A549 (cell line): ENCODE measurements around the gene USP49. TPM values are rescaled to one million over a fixed set of nuclear protein-coding genes. Genes with fewer than 3 reads are reported as not detected.
A peak's percentile ranks its signal among the peaks of the same experiment; 100 is the strongest.

Experiments
- ATAC-seq, 2 experiments: fragments of 200-7000 bp in 1 of 2; fragments of >200 bp in 1 of 2; cut with Nextera tagmentation in 1 of 2; cut with Tn5 transposase in 1 of 2; 3 replicates each; pipeline versions ENCODE4 v1.8.0 to v1.9.1; 2018 to 2020; ENCODE audit warnings: mild to moderate bottlenecking in 1 of 2, moderate library complexity in 1 of 2
- CTCF ChIA-PET: fragments of 300-600 bp; sonication (Branson Sonifier 250); formaldehyde crosslinking; extraction: SDS; loops from one replicate; lab custom pipeline; 2021; ENCODE audit warnings: antibody characterized with exemption, inconsistent platforms; lab: Yijun Ruan, JAX
- POLR2A ChIA-PET: fragments of 350-600 bp; formaldehyde crosslinking; extraction: SDS; loops from one replicate; lab custom pipeline; 2021; ENCODE audit warnings: antibody characterized with exemption, inconsistent platforms; lab: Yijun Ruan, JAX
- DNase-seq, 2 experiments: peaks; one replicate each; pipeline versions ENCODE4 v3.0.0 to v3.0.0-alpha.2; 2011 to 2016; ENCODE audit warnings: low read depth in 1 of 2, low spot score in 1 of 2
- FAIRE-seq: peaks from 2 replicates; lab custom pipeline; 2011; peaks lifted over from hg19 to GRCh38; lab: Jason Lieb, UNC
- H3K27ac ChIP-seq, 2 experiments: fragments of >200 bp; sonication (Bioruptor Twin); formaldehyde crosslinking; 3 replicates each; pipeline ENCODE4 v1.5.1; 2016 to 2017
- H3K4me1 ChIP-seq: fragments of >200 bp; sonication (Bioruptor Twin); formaldehyde crosslinking; 3 replicates; pipeline ENCODE4 v1.6.1; 2016
- H3K4me2 ChIP-seq: fragments of >200 bp; sonication (Bioruptor Twin); formaldehyde crosslinking; 3 replicates; pipeline ENCODE4 v1.6.1; 2016
- H3K4me3 ChIP-seq: fragments of >200 bp; sonication (Bioruptor Twin); formaldehyde crosslinking; 3 replicates; pipeline ENCODE4 v1.5.1; 2016
- H3K9me3 ChIP-seq: fragments of >200 bp; sonication (Bioruptor Twin); formaldehyde crosslinking; 3 replicates; pipeline ENCODE4 v1.6.1; 2016
- CEBPB ChIP-seq, 2 experiments: fragments of >200 bp in 1 of 2; sonication (Bioruptor Twin) in 1 of 2; formaldehyde crosslinking in 1 of 2; IDR thresholded peaks; 2 replicates each; pipeline ENCODE4 v1.6.1; 2012 to 2016
- CHD2 ChIP-seq: fragments of 150-350 bp; IDR thresholded peaks from 2 replicates; pipeline ENCODE4 v1.6.1; 2014; ENCODE audit warnings: low read length; ENCODE audit not compliant: partially characterized antibody
- GATA3 ChIP-seq: IDR thresholded peaks from 2 replicates; pipeline ENCODE4 v1.6.1; 2012; ENCODE audit warnings: borderline replicate concordance
- HDAC2 ChIP-seq: fragments of 200-600 bp; sonication (generic); IDR thresholded peaks from 2 replicates; pipeline ENCODE4 v1.6.1; 2016
- HMGXB4 ChIP-seq: fragments of 250-450 bp; sonication (Bioruptor Pico); IDR thresholded peaks from 2 replicates; pipeline ENCODE4 v1.5.0; 2021; ENCODE audit warnings: mild to moderate bottlenecking, moderate library complexity, borderline replicate concordance
- HOXB5 ChIP-seq: fragments of 250-450 bp; sonication (Bioruptor Pico); IDR thresholded peaks from 2 replicates; pipeline ENCODE4 v1.5.0; 2020; ENCODE audit warnings: mild to moderate bottlenecking, moderate library complexity
- JUN ChIP-seq, 2 experiments: fragments of >200 bp; sonication (Bioruptor Twin); formaldehyde crosslinking; IDR thresholded peaks; 2 replicates in 1 of 2; 3 replicates in 1 of 2; pipeline ENCODE4 v1.6.1; 2016 to 2017
- KDM1A ChIP-seq: fragments of 200-600 bp; sonication (generic); IDR thresholded peaks from 2 replicates; pipeline ENCODE4 v1.6.1; 2016; ENCODE audit warnings: low read depth, mild to moderate bottlenecking
- NR3C1 ChIP-seq: fragments of >200 bp; sonication (Bioruptor Twin); formaldehyde crosslinking; IDR thresholded peaks from 3 replicates; pipeline ENCODE4 v1.6.1; 2017
- PHF8 ChIP-seq: fragments of 200-600 bp; sonication (generic); IDR thresholded peaks from 2 replicates; pipeline ENCODE4 v1.6.1; 2016; ENCODE audit warnings: low read depth, mild to moderate bottlenecking, antibody characterized with exemption, moderate library complexity, borderline replicate concordance
- RARB ChIP-seq: fragments of 250-450 bp; sonication (Bioruptor Pico); IDR thresholded peaks from 2 replicates; pipeline ENCODE4 v1.8.0; 2021; ENCODE audit warnings: mild to moderate bottlenecking, moderate library complexity
- RCOR1 ChIP-seq: fragments of 150-350 bp; IDR thresholded peaks from 2 replicates; pipeline ENCODE4 v1.6.1; 2014; ENCODE audit warnings: antibody characterized with exemption, low read length, low read depth
- TFCP2L1 ChIP-seq: fragments of 250-450 bp; sonication (Bioruptor Pico); IDR thresholded peaks from 2 replicates; pipeline ENCODE4 v1.5.0; 2021; ENCODE audit warnings: mild to moderate bottlenecking
- TP53 ChIP-seq: fragments of 250-450 bp; sonication (Bioruptor Pico); IDR thresholded peaks from 2 replicates; pipeline ENCODE4 v1.5.0; 2021; ENCODE audit warnings: mild to moderate bottlenecking, moderate library complexity
- USF2 ChIP-seq: fragments of 450-650 bp; IDR thresholded peaks from 2 replicates; pipeline ENCODE4 v1.6.1; 2014; ENCODE audit warnings: antibody characterized with exemption
- ZFP36 ChIP-seq: fragments of 450-650 bp; IDR thresholded peaks from 2 replicates; pipeline ENCODE4 v1.6.1; 2014; ENCODE audit warnings: borderline replicate concordance; ENCODE audit not compliant: partially characterized antibody
- ZNF302 ChIP-seq: fragments of 250-450 bp; sonication (Bioruptor Pico); IDR thresholded peaks from 2 replicates; pipeline ENCODE4 v1.9.0; 2021; ENCODE audit warnings: inconsistent platforms, mild to moderate bottlenecking, moderate library complexity
- WGBS: methylation state at CpG from one replicate; pipeline ENCODE4 v1.1.6; 2017; ENCODE audit errors: missing lambda C conversion rate; 5-methylcytosine and 5-hydroxymethylcytosine counted together
- polyA plus RNA-seq, 4 experiments: library from polyadenylated mRNA; depleted of rRNA in 3 of 4; stranded (reverse); fragments of >200 nt; fragmentation: RNase III in 1 of 4; extraction: RNeasy Plus Mini Kit Qiagen cat#74134 plus additional on column Dnase treatment in 1 of 4; gene quantifications; 2 replicates in 3 of 4; 3 replicates in 1 of 4; pipeline ENCODE4 v1.2.3, GENCODE V29; 2011 to 2017
- small RNA-seq, 6 experiments: library from RNA; depleted of rRNA; stranded (forward); fragments of <200 nt; gene quantifications; one replicate each; pipeline ENCODE3, GENCODE V24; 2012

The USP49 gene
- polyA plus RNA-seq, 2 of the 4 experiments (the other 2 are of a cell fraction) = 2.9 to 4.3 TPM

- H3K4me3 ChIP-seq = no peak overlapping the region
- FAIRE-seq = no peak
- 74% methylated on average over 20 of the region's 20 CpGs for WGBS
- H3K9me3 ChIP-seq = no peaks in the 10 kb centered on the region
- TF ChIP-seq TP53 (no peak), JUN (IDR thresholded peaks at IDR 0.05) (no peak), CHD2 (no peak), GATA3 (no peak), HDAC2 (no peak), TFCP2L1 (CRISPR knock-in tag) (no peak), RCOR1 (no peak), ZNF302 (CRISPR knock-in tag) (no peak), PHF8 (no peak), HOXB5 (CRISPR knock-in tag) (no peak), USF2 (no peak), HMGXB4 (CRISPR knock-in tag) (no peak), CEBPB (IDR thresholded peaks at IDR 0.05) (no peak), ZFP36 (no peak)
- TF ChIP-seq, all 56 proteins: peak for 0
- H3K4me2 ChIP-seq = peak overlapping the region; percentile 42
- CTCF ChIA-PET = interaction anchor here (1.3 to 1.6 kb wide), 4 partner anchors 36 to 58 kb away, joined by 3 to 11 read pairs (median 4); partner anchors contain the start of gene TOMM6
- peak in 1 of 2 experiments; percentile 42; a peak in 3 of 6 replicates for ATAC-seq
- peaks cover 19% of the 10 kb centered on the region for H3K4me1 ChIP-seq
- POLR2A ChIA-PET = no interaction called here
- H3K27ac ChIP-seq = 0 out of 6 replicates have a peak overlapping the region, but pooled peaks of 1 of the 2 experiments have one; percentile 30
- peak in 1 of 2 experiments; percentile 35 for DNase-seq
Observed at GRCh38 chr6:41741625-41742490, 153.3 kb downstream of the USP49 start.

- Histone ChIP-seq H3K4me2 (no peak overlapping the region), H3K27ac (peak overlapping the region; percentile 27 to 37; a peak in 3 of 6 replicates), H3K4me3 (no peak overlapping the region), H3K9me3 (no peaks in the 10 kb centered on the region), H3K4me1 (peaks cover 30% of the 10 kb centered on the region)
- FAIRE-seq (no peak), DNase-seq (no peak), ATAC-seq (no peak)
- CTCF ChIA-PET = interaction anchor here (0.7 to 1.6 kb wide), 5 partner anchors 16 to 57 kb away, joined by 3 to 11 read pairs (median 4); no protein-coding TSS in a partner anchor
- WGBS = 86% methylated on average over 11 of the region's 13 CpGs
- TF ChIP-seq JUN (IDR thresholded peaks at IDR 0.05) = no peak
- no peak for TF ChIP-seq KDM1A
- TF ChIP-seq RARB (CRISPR knock-in tag) = no peak
- TF ChIP-seq PHF8 = no peak
- TF ChIP-seq CEBPB (IDR thresholded peaks at IDR 0.05) = no peak
- TF ChIP-seq TFCP2L1 (CRISPR knock-in tag) = no peak
- no peak for TF ChIP-seq NR3C1
- POLR2A ChIA-PET = no interaction called here
Observed at GRCh38 chr6:41740366-41741162, 154.6 kb downstream of the USP49 start.

Small RNAs within 50 kb of the gene (small RNA-seq; reads per million reads assigned to genes)
- gene AL365205.2 (0 reads per million in 6 experiments), gene AL365205.3 (0 reads per million in 6 experiments), gene RF00019 (0 reads per million in 6 experiments), gene RF00393 (0 reads per million in 6 experiments)

Other genes with a start within 250 kb of the USP49 start
- 2.9 and 3.1 TPM in 2 replicates for gene TFEB, start 159.8 kb downstream of the USP49 start, polyA plus RNA-seq (2011; rRNA removed)
- gene TFEB, start 159.8 kb downstream of the USP49 start, polyA plus RNA-seq (2017; fragmentation: RNase III; extraction: RNeasy Plus Mini Kit Qiagen cat#74134 plus additional on column Dnase treatment) = 4.3 to 6.1 TPM (median 4.5 TPM) in 3 replicates
- gene PGC, start 148.0 kb downstream of the USP49 start, polyA plus RNA-seq (2011; rRNA removed) = not detected in 2 replicates
- gene PGC, start 148.0 kb downstream of the USP49 start, polyA plus RNA-seq (2017; fragmentation: RNase III; extraction: RNeasy Plus Mini Kit Qiagen cat#74134 plus additional on column Dnase treatment) = not detected in 3 replicates
- gene FRS3, start 115.5 kb downstream of the USP49 start, polyA plus RNA-seq (2011; rRNA removed) = 1.9 TPM in 2 replicates
- gene FRS3, start 115.5 kb downstream of the USP49 start, polyA plus RNA-seq (2017; fragmentation: RNase III; extraction: RNeasy Plus Mini Kit Qiagen cat#74134 plus additional on column Dnase treatment) = 1.7 to 2.0 TPM (median 2.0 TPM) in 3 replicates
- 0.32 and 0.34 TPM in 2 replicates for gene PRICKLE4, start 114.6 kb downstream of the USP49 start, polyA plus RNA-seq (2011; rRNA removed)
- gene PRICKLE4, start 114.6 kb downstream of the USP49 start, polyA plus RNA-seq (2017; fragmentation: RNase III; extraction: RNeasy Plus Mini Kit Qiagen cat#74134 plus additional on column Dnase treatment) = 0.95 to 1.6 TPM (median 1.5 TPM) in 3 replicates
- gene TOMM6, start 107.7 kb downstream of the USP49 start, polyA plus RNA-seq (2011; rRNA removed) = 217 and 262 TPM in 2 replicates
- gene TOMM6, start 107.7 kb downstream of the USP49 start, polyA plus RNA-seq (2017; fragmentation: RNase III; extraction: RNeasy Plus Mini Kit Qiagen cat#74134 plus additional on column Dnase treatment) = 252 to 261 TPM (median 254 TPM) in 3 replicates
- gene MED20, start 25.8 kb upstream of the USP49 start, polyA plus RNA-seq (2011; rRNA removed) = 29.3 and 32.9 TPM in 2 replicates
- 18.4 to 21.0 TPM (median 19.0 TPM) in 3 replicates for gene MED20, start 25.8 kb upstream of the USP49 start, polyA plus RNA-seq (2017; fragmentation: RNase III; extraction: RNeasy Plus Mini Kit Qiagen cat#74134 plus additional on column Dnase treatment)
- 28.8 and 38.7 TPM in 2 replicates for gene BYSL, start 26.1 kb upstream of the USP49 start, polyA plus RNA-seq (2011; rRNA removed)
- 60.9 to 66.9 TPM (median 61.8 TPM) in 3 replicates for gene BYSL, start 26.1 kb upstream of the USP49 start, polyA plus RNA-seq (2017; fragmentation: RNase III; extraction: RNeasy Plus Mini Kit Qiagen cat#74134 plus additional on column Dnase treatment)
- gene CCND3, start 46.4 kb upstream of the USP49 start, polyA plus RNA-seq (2011; rRNA removed) = 112 TPM in 2 replicates
- gene CCND3, start 46.4 kb upstream of the USP49 start, polyA plus RNA-seq (2017; fragmentation: RNase III; extraction: RNeasy Plus Mini Kit Qiagen cat#74134 plus additional on column Dnase treatment) = 213 to 228 TPM (median 215 TPM) in 3 replicates
- gene TAF8, start 155.1 kb upstream of the USP49 start, polyA plus RNA-seq (2011; rRNA removed) = 18.7 and 20.5 TPM in 2 replicates
- 13.3 to 14.0 TPM (median 13.4 TPM) in 3 replicates for gene TAF8, start 155.1 kb upstream of the USP49 start, polyA plus RNA-seq (2017; fragmentation: RNase III; extraction: RNeasy Plus Mini Kit Qiagen cat#74134 plus additional on column Dnase treatment)
- gene C6orf132, start 247.2 kb upstream of the USP49 start, polyA plus RNA-seq (2011; rRNA removed) = 0.44 and 0.66 TPM in 2 replicates
- 0.58 to 1.1 TPM (median 0.96 TPM) in 3 replicates for gene C6orf132, start 247.2 kb upstream of the USP49 start, polyA plus RNA-seq (2017; fragmentation: RNase III; extraction: RNeasy Plus Mini Kit Qiagen cat#74134 plus additional on column Dnase treatment)